Measurements from ENCODE around the gene CDCA7. TPM values are rescaled to one million over a fixed set of nuclear protein-coding genes. Genes with fewer than 3 reads are reported as not detected.

CDCA7 gene
- polyA plus RNA-seq, 1 donor from 2014 or later = 0.27 TPM

DNA sequence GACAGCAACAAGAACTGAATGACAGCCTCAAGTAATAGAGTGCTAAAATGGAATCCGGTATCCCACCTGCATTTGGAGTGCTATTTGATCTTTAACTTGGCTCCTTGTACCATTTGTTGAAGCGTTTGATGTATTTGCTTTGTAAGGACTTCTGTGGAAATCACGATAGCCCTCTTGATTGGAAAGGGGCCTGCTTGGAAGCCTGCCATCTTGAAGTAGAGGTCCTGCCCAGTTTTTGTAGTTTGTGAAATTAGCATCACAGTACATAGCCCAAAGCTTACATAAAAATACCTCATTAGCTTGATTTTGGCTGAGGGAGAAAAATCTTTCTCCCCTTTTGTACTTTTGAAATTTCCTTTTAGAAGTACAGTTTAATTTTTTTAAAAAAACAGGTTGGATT lies 2.7 kb downstream of the CDCA7 start:
- no peak overlapping the region for H3K27ac ChIP-seq (ENCODE audit: low read length)
- H3K4me3 ChIP-seq (ENCODE audit: low read length) = no peak overlapping the region
- H3K9me2 ChIP-seq (ENCODE audit: insufficient read depth, low read length) = no peaks in the 10 kb centered on the region
- TF ChIP-seq, protein P1, sequence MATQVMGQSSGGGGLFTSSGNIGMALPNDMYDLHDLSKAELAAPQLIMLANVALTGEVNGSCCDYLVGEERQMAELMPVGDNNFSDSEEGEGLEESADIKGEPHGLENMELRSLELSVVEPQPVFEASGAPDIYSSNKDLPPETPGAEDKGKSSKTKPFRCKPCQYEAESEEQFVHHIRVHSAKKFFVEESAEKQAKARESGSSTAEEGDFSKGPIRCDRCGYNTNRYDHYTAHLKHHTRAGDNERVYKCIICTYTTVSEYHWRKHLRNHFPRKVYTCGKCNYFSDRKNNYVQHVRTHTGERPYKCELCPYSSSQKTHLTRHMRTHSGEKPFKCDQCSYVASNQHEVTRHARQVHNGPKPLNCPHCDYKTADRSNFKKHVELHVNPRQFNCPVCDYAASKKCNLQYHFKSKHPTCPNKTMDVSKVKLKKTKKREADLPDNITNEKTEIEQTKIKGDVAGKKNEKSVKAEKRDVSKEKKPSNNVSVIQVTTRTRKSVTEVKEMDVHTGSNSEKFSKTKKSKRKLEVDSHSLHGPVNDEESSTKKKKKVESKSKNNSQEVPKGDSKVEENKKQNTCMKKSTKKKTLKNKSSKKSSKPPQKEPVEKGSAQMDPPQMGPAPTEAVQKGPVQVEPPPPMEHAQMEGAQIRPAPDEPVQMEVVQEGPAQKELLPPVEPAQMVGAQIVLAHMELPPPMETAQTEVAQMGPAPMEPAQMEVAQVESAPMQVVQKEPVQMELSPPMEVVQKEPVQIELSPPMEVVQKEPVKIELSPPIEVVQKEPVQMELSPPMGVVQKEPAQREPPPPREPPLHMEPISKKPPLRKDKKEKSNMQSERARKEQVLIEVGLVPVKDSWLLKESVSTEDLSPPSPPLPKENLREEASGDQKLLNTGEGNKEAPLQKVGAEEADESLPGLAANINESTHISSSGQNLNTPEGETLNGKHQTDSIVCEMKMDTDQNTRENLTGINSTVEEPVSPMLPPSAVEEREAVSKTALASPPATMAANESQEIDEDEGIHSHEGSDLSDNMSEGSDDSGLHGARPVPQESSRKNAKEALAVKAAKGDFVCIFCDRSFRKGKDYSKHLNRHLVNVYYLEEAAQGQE (IDR thresholded peaks at IDR 0.05; ENCODE audit: borderline replicate concordance) = no peak
- TF ChIP-seq RAD21 (conservative IDR thresholded peaks at IDR 0.05) (no peak), MXI1 (conservative IDR thresholded peaks at IDR 0.05; ENCODE audit: poor library complexity, severe bottlenecking) (no peak)
- no peaks in the 10 kb centered on the region for H3K9me3 ChIP-seq (ENCODE audit: low read length)
- peaks cover 44% of the 10 kb centered on the region for H3K27me3 ChIP-seq (ENCODE audit: insufficient read depth, low read depth, low read length)
- no peak overlapping the region for H3K4me2 ChIP-seq (ENCODE audit: low read length)
- peaks cover 12% of the 10 kb centered on the region for H3K79me2 ChIP-seq (replicated peaks; ENCODE audit: insufficient read depth, low read length)
- no peak overlapping the region for H2AFZ ChIP-seq (ENCODE audit: low read depth, low read length)
- H3K36me3 ChIP-seq (ENCODE audit: insufficient read depth, low read length) = no peaks in the 10 kb centered on the region
- no peaks in the 10 kb centered on the region for H4K20me1 ChIP-seq (ENCODE audit: insufficient read depth)
- H3F3A ChIP-seq (ENCODE audit: insufficient read depth, low read length, poor library complexity, severe bottlenecking) = peaks cover 3% of the 10 kb centered on the region
- H3K9ac ChIP-seq (ENCODE audit: low read length) = no peak overlapping the region

DNA sequence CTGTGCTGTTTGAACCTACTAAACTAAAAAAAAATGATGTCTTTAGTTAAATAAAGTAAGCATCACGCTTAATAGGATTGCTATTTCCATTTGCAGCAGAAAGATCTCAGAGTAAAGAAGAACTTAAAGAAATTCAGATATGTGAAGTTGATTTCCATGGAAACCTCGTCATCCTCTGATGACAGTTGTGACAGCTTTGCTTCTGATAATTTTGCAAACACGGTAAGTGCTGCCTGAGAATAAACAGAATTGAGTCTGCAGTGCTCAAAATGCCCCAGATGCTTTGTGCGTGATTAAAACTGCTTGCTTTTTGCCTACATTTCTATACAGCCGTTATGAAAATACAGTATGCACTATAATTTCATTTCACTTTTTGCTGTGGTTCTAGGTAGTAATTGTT lies 3.9 kb downstream of the CDCA7 start:
- no peaks in the 10 kb centered on the region for H4K20me1 ChIP-seq (ENCODE audit: insufficient read depth)
- H3K36me3 ChIP-seq (ENCODE audit: insufficient read depth, low read length) = no peaks in the 10 kb centered on the region
- peak overlapping the region; percentile 17 for H3K4me2 ChIP-seq (ENCODE audit: low read length)
- no peaks in the 10 kb centered on the region for H3K9me3 ChIP-seq (ENCODE audit: low read length)
- no peak overlapping the region for H3K9ac ChIP-seq (ENCODE audit: low read length)
- no peaks in the 10 kb centered on the region for H3K9me2 ChIP-seq (ENCODE audit: insufficient read depth, low read length)
- no peak overlapping the region for H3K27ac ChIP-seq (ENCODE audit: low read length)
- H2AFZ ChIP-seq (ENCODE audit: low read depth, low read length) = no peak overlapping the region
- H3K4me3 ChIP-seq (ENCODE audit: low read length) = no peak overlapping the region
- H3F3A ChIP-seq (ENCODE audit: insufficient read depth, low read length, poor library complexity, severe bottlenecking) = peaks cover 3% of the 10 kb centered on the region
- H3K27me3 ChIP-seq (ENCODE audit: insufficient read depth, low read depth, low read length) = peaks cover 33% of the 10 kb centered on the region
- H3K79me2 ChIP-seq (replicated peaks; ENCODE audit: insufficient read depth, low read length) = peaks cover 12% of the 10 kb centered on the region
- TF ChIP-seq, protein P2, sequence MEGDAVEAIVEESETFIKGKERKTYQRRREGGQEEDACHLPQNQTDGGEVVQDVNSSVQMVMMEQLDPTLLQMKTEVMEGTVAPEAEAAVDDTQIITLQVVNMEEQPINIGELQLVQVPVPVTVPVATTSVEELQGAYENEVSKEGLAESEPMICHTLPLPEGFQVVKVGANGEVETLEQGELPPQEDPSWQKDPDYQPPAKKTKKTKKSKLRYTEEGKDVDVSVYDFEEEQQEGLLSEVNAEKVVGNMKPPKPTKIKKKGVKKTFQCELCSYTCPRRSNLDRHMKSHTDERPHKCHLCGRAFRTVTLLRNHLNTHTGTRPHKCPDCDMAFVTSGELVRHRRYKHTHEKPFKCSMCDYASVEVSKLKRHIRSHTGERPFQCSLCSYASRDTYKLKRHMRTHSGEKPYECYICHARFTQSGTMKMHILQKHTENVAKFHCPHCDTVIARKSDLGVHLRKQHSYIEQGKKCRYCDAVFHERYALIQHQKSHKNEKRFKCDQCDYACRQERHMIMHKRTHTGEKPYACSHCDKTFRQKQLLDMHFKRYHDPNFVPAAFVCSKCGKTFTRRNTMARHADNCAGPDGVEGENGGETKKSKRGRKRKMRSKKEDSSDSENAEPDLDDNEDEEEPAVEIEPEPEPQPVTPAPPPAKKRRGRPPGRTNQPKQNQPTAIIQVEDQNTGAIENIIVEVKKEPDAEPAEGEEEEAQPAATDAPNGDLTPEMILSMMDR (IDR thresholded peaks at IDR 0.05; ENCODE audit: poor library complexity, severe bottlenecking) = no peak
- TF ChIP-seq EP300 (conservative IDR thresholded peaks at IDR 0.05; ENCODE audit: poor library complexity, severe bottlenecking) (peak; percentile 75), POLR2AphosphoS5 (IDR thresholded peaks at IDR 0.05) (peak; percentile 74), TAF1 (IDR thresholded peaks at IDR 0.05; ENCODE audit: low read depth) (no peak)

GRCh38 chr2:173359231-173359630 lies 4.6 kb downstream of the CDCA7 start:
- H3K9ac ChIP-seq (ENCODE audit: low read length) = no peak overlapping the region
- H3K79me2 ChIP-seq (replicated peaks; ENCODE audit: insufficient read depth, low read length) = peaks cover 12% of the 10 kb centered on the region
- H3K4me2 ChIP-seq (ENCODE audit: low read length) = no peak overlapping the region
- H2AFZ ChIP-seq (ENCODE audit: low read depth, low read length) = no peak overlapping the region
- no peaks in the 10 kb centered on the region for H3K9me2 ChIP-seq (ENCODE audit: insufficient read depth, low read length)
- peaks cover 27% of the 10 kb centered on the region for H3K27me3 ChIP-seq (ENCODE audit: insufficient read depth, low read depth, low read length)
- TF ChIP-seq, protein P2 (IDR thresholded peaks at IDR 0.05; ENCODE audit: poor library complexity, severe bottlenecking) = no peak
- TF ChIP-seq POLR2AphosphoS5 (IDR thresholded peaks at IDR 0.05) (no peak), SMC3 (conservative IDR thresholded peaks at IDR 0.05; ENCODE audit: poor library complexity) (no peak), MXI1 (conservative IDR thresholded peaks at IDR 0.05; ENCODE audit: poor library complexity, severe bottlenecking) (no peak), RAD21 (conservative IDR thresholded peaks at IDR 0.05) (no peak), EP300 (conservative IDR thresholded peaks at IDR 0.05; ENCODE audit: poor library complexity, severe bottlenecking) (no peak), EZH2 (IDR thresholded peaks at IDR 0.05; ENCODE audit: borderline replicate concordance, insufficient read depth, low read length, poor library complexity, severe bottlenecking) (no peak), TAF1 (IDR thresholded peaks at IDR 0.05; ENCODE audit: low read depth) (no peak)
- TF ChIP-seq, protein P1 (IDR thresholded peaks at IDR 0.05; ENCODE audit: borderline replicate concordance) = no peak
- H3K27ac ChIP-seq (ENCODE audit: low read length) = no peak overlapping the region
- H3K4me3 ChIP-seq (ENCODE audit: low read length) = no peak overlapping the region
- H3K36me3 ChIP-seq (ENCODE audit: insufficient read depth, low read length) = no peaks in the 10 kb centered on the region
- H3F3A ChIP-seq (ENCODE audit: insufficient read depth, low read length, poor library complexity, severe bottlenecking) = peaks cover 3% of the 10 kb centered on the region
- no peaks in the 10 kb centered on the region for H4K20me1 ChIP-seq (ENCODE audit: insufficient read depth)
- H3K9me3 ChIP-seq (ENCODE audit: low read length) = no peaks in the 10 kb centered on the region
